Measurements from ENCODE around the gene C15orf40.

C15orf40 gene

GRCh38 chr15:82992436-82992998 is 18.9 kb downstream of the C15orf40 start:
- DNase-seq, result no peak

GRCh38 chr15:82986442-82986780 is 25.0 kb downstream of the C15orf40 start:
- no peak for DNase-seq

GRCh38 chr15:82985688-82986441 is 25.6 kb downstream of the C15orf40 start, which contains the start of gene RAMAC:
Gene RAMAC (plus strand): TSS chr15:82986210. CDS start chr15:82989019, 2,809 bp downstream.
- DNase-seq, result peak; percentile 84

- DNase-seq, result no peak
Measured at GRCh38 chr15:82980981-82981380, 30.5 kb downstream of the C15orf40 start.

GRCh38 chr15:82979726-82980125 is 31.7 kb downstream of the C15orf40 start:
- DNase-seq, result no peak

- no peak for DNase-seq
Measured at GRCh38 chr15:82978438-82978837, 33.0 kb downstream of the C15orf40 start.

- no peak for DNase-seq
Measured at GRCh38 chr15:82977076-82977475, 34.4 kb downstream of the C15orf40 start.

GRCh38 chr15:82972990-82973389 is 38.4 kb downstream of the C15orf40 start:
- no peak for DNase-seq

- DNase-seq, result no peak
Measured at GRCh38 chr15:82971218-82971984, 40.0 kb downstream of the C15orf40 start.

GRCh38 chr15:82970696-82971095 is 40.7 kb downstream of the C15orf40 start:
- no peak for DNase-seq

GRCh38 chr15:82970078-82970686 is 41.3 kb downstream of the C15orf40 start:
- no peak for DNase-seq

GRCh38 chr15:82969353-82969752 is 42.1 kb downstream of the C15orf40 start:
- no peak for DNase-seq

- DNase-seq, result no peak
Measured at GRCh38 chr15:82968066-82968465, 43.4 kb downstream of the C15orf40 start.

- DNase-seq, result no peak
Measured at GRCh38 chr15:82966671-82967071, 44.8 kb downstream of the C15orf40 start.

GRCh38 chr15:82964890-82965289 is 46.5 kb downstream of the C15orf40 start:
- no peak for DNase-seq

- no peak for DNase-seq
Measured at GRCh38 chr15:82963471-82964341, 47.7 kb downstream of the C15orf40 start.

- DNase-seq, result no peak
Measured at GRCh38 chr15:82960766-82961165, 50.7 kb downstream of the C15orf40 start.

- DNase-seq, result no peak
Measured at GRCh38 chr15:82959423-82959822, 52.0 kb downstream of the C15orf40 start.

- DNase-seq, result no peak
Measured at GRCh38 chr15:82958638-82959037, 52.8 kb downstream of the C15orf40 start.

- DNase-seq, result no peak
Measured at GRCh38 chr15:82952158-82953081, 59.0 kb downstream of the C15orf40 start, which contains the start of gene HOMER2. Gene HOMER2 (minus strand): TSS chr15:82952720. CDS start chr15:82952535, 185 bp downstream.

GRCh38 chr15:82951472-82952157 is 59.8 kb downstream of the C15orf40 start:
- no peak for DNase-seq

Data from NCI-H510A (cell line).